ENCODE data around the gene LHX4.

- TF ChIP-seq CTCF (IDR thresholded peaks at IDR 0.05 in 4 of 5, conservative IDR thresholded peaks at IDR 0.05 in 1 of 5) (no peak), POLR2A (IDR thresholded peaks at IDR 0.05) (no peak)
Observed at GRCh38 chr1:180261524-180262155, 31.6 kb downstream of the LHX4 start.
